Fibroblast of lung (primary cell): ENCODE measurements around the gene APOBEC3H. TPM values are rescaled to one million over a fixed set of nuclear protein-coding genes. Genes with fewer than 3 reads are reported as not detected.

ENCODE experiments used
- DNase-seq, 2 donors: peaks; one replicate each; pipeline versions ENCODE4 v3.0.0 to v3.0.0-alpha.2; 2010; ENCODE audit warnings: low read depth in 2 of 2
- H2AFZ ChIP-seq: 2 replicates; pipeline ENCODE4 v1.5.1; 2012; ENCODE audit warnings: low read length, control low read depth, inconsistent platforms
- H3K27ac ChIP-seq: 2 replicates; pipeline ENCODE4 v1.5.1; 2011; ENCODE audit warnings: low read length, control low read depth; ENCODE audit not compliant: insufficient read depth
- H3K27me3 ChIP-seq: 2 replicates; pipeline ENCODE4 v1.5.1; 2011; ENCODE audit warnings: mild to moderate bottlenecking, low read length; ENCODE audit not compliant: control insufficient read depth, insufficient read depth
- H3K36me3 ChIP-seq: 2 replicates; pipeline ENCODE4 v1.5.1; 2011; ENCODE audit warnings: low read length; ENCODE audit not compliant: control insufficient read depth, insufficient read depth
- H3K4me1 ChIP-seq: 2 replicates; pipeline ENCODE4 v1.5.1; 2011; ENCODE audit warnings: low read length; ENCODE audit not compliant: control insufficient read depth, insufficient read depth; ENCODE audit errors: extremely low read depth
- H3K4me2 ChIP-seq: 2 replicates; pipeline ENCODE4 v1.5.1; 2011; ENCODE audit warnings: low read length, control low read depth; ENCODE audit not compliant: insufficient read depth; ENCODE audit errors: extremely low read depth
- H3K4me3 ChIP-seq, 4 experiments: fragments of 200-600 bp in 1 of 4; sonication (generic) in 1 of 4; replicated peaks in 1 of 4; 2 replicates each; pipeline ENCODE4 v1.5.1; 2011 to 2016; ENCODE audit warnings: low read length in 4 of 4, low read depth in 3 of 4, mild to moderate bottlenecking in 3 of 4, control low read depth in 2 of 4, inconsistent platforms in 1 of 4, mixed read lengths in 1 of 4; ENCODE audit not compliant: insufficient read depth in 1 of 4; ENCODE audit errors: control extremely low read depth in 1 of 4
- H3K79me2 ChIP-seq: 2 replicates; pipeline ENCODE4 v1.5.1; 2012; ENCODE audit warnings: mild to moderate bottlenecking, low read length, inconsistent platforms; ENCODE audit not compliant: control insufficient read depth, insufficient read depth
- H3K9ac ChIP-seq: 2 replicates; pipeline ENCODE4 v1.5.1; 2011; ENCODE audit warnings: mild to moderate bottlenecking, low read length, control low read depth; ENCODE audit not compliant: insufficient read depth
- H3K9me3 ChIP-seq: 2 replicates; pipeline ENCODE4 v1.5.1; 2012; ENCODE audit warnings: low read depth, low read length; ENCODE audit not compliant: control insufficient read depth, insufficient read depth
- H4K20me1 ChIP-seq: 2 replicates; pipeline ENCODE4 v1.5.1; 2011; ENCODE audit warnings: low read length; ENCODE audit not compliant: control insufficient read depth, insufficient read depth; ENCODE audit errors: extremely low read depth
- EZH2 ChIP-seq: IDR thresholded peaks from 2 replicates; pipeline ENCODE4 v1.5.1; 2012; ENCODE audit warnings: low read length, control low read depth, mild to moderate bottlenecking; ENCODE audit errors: missing control alignments
- polyA plus RNA-seq, 2 donors: library from polyadenylated mRNA; depleted of rRNA in 1 of 2; stranded (reverse) in 1 of 2; unstranded in 1 of 2; fragments of >200 nt; gene quantifications; 2 replicates each; pipeline ENCODE4 v1.2.1, GENCODE V29; 2011 to 2012; ENCODE audit warnings: missing spikeins in 1 of 2
- total RNA-seq: library from RNA; depleted of rRNA; stranded (reverse); fragments of >200 nt; gene quantifications from 2 replicates; pipeline ENCODE4 v1.2.1, GENCODE V29; 2014
- TF ChIP-seq, protein P1 (sequence below), 2 donors: IDR thresholded peaks in 1 of 2; conservative IDR thresholded peaks in 1 of 2; 1 replicate in 1 of 2; 2 replicates in 1 of 2; pipeline ENCODE4 v1.5.1; 2011 to 2012; ENCODE audit warnings: low read length in 2 of 2, control low read depth in 1 of 2, inconsistent platforms in 1 of 2, low read depth in 1 of 2, mild to moderate bottlenecking in 1 of 2

APOBEC3H gene
- total and polyA plus RNA-seq, 2 donors (not counting 1 experiment from before 2014, with no cell fraction given) = 0.20 to 1.3 TPM

DNA sequence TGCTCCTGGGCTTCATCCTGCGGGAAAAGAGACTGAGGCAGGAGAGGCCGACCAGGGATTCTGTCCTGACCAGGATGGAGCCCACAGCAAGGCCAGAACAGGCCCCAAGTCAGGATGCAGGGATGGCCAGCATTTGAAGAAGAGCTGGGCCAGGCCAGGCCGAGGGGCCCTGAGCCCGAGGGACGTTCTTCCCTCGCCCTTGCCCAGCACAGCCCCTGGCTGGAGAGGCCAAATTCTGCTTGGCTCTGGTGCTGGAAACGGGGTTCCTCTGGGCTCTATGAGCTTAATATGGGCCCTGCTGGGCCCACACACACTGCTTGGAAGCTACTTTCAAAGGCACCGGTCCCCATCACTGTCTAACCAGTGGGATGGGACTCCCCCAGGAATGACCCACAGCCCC, 12.4 kb upstream of the APOBEC3H start:
- no peak overlapping the region for H3K9ac ChIP-seq
- no peak overlapping the region for H3K4me2 ChIP-seq
- H3K79me2 ChIP-seq = no peaks in the 10 kb centered on the region
- H3K27ac ChIP-seq = no peak overlapping the region
- no peaks in the 10 kb centered on the region for H3K27me3 ChIP-seq
- H3K36me3 ChIP-seq = no peaks in the 10 kb centered on the region
- no peak for TF ChIP-seq EZH2
- TF ChIP-seq, protein P1, sequence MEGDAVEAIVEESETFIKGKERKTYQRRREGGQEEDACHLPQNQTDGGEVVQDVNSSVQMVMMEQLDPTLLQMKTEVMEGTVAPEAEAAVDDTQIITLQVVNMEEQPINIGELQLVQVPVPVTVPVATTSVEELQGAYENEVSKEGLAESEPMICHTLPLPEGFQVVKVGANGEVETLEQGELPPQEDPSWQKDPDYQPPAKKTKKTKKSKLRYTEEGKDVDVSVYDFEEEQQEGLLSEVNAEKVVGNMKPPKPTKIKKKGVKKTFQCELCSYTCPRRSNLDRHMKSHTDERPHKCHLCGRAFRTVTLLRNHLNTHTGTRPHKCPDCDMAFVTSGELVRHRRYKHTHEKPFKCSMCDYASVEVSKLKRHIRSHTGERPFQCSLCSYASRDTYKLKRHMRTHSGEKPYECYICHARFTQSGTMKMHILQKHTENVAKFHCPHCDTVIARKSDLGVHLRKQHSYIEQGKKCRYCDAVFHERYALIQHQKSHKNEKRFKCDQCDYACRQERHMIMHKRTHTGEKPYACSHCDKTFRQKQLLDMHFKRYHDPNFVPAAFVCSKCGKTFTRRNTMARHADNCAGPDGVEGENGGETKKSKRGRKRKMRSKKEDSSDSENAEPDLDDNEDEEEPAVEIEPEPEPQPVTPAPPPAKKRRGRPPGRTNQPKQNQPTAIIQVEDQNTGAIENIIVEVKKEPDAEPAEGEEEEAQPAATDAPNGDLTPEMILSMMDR (conservative IDR thresholded peaks at IDR 0.05 in 1 of 2, IDR thresholded peaks at IDR 0.05 in 1 of 2; ENCODE audit: low read depth in 1 of 2, low read length in 2 of 2) = no peak
- H4K20me1 ChIP-seq = no peaks in the 10 kb centered on the region
- DNase-seq = no peak
- no peak overlapping the region for H2AFZ ChIP-seq
- H3K4me1 ChIP-seq = no peaks in the 10 kb centered on the region
- H3K4me3 ChIP-seq = no peak overlapping the region
- no peaks in the 10 kb centered on the region for H3K9me3 ChIP-seq

DNA sequence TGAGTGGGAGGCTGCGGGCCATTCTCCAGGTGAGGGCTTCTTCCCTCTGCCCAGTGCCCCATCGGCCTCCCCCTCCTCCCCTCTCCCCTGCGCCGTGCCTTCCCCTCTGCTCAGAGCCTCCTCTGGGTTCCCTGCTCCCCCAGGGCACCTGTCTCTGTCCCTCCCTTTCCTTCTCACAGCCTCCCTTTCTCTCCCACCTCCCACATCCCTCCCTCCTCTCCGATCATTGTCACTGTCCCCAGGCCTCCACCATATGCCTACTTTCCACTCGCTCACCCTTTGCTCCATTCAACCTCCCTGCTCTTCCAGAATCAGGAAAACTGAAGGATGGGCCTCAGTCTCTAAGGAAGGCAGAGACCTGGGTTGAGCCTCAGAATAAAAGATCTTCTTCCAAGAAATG, 9.9 kb upstream of the APOBEC3H start:
- no peak overlapping the region for H3K4me3 ChIP-seq

DNA sequence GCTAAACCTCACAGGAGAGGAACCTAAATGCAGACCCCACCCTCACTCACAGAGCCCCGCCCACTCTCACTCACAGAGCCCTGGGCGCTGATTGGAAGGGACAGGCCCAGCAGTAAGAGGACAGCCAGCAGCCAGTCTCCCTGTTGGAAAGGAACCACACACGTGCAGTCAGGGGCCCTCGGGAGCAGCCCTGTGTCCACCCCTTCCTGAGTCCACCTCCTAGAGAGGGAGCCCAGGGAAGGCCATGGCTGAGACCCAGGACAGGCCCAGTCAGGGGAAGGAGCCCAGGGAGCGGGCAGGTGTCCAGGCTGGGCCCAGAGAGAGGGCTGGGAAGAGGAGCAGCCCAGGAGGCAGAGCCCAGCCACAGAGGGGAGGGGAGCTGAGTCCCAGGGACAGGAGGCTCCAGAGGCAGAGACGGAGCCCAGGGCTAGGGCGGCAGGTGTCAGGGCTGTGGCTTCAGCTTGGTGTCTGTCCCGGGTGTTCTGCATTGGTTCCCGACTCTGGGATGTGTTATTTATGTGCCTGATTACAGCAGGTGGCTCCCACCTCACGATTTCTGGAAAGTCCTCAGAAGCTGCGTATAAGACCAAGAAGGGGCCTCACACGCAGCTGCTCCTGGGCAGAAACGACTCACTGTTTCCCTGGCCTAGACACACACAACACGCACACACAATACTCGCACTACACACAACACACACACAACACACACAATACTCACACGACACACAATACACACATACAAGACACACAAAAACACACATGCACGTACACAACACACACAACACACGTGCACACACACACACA, 9.0 kb upstream of the APOBEC3H start:
- H3K27me3 ChIP-seq = peaks cover 4% of the 10 kb centered on the region
- no peaks in the 10 kb centered on the region for H3K4me1 ChIP-seq
- no peaks in the 10 kb centered on the region for H3K9me3 ChIP-seq
- no peak overlapping the region for H3K27ac ChIP-seq
- H3K79me2 ChIP-seq = no peaks in the 10 kb centered on the region
- no peak overlapping the region for H3K9ac ChIP-seq
- no peak overlapping the region for H3K4me2 ChIP-seq
- H3K4me3 ChIP-seq = no peak overlapping the region
- no peak overlapping the region for H2AFZ ChIP-seq
- no peaks in the 10 kb centered on the region for H4K20me1 ChIP-seq
- no peaks in the 10 kb centered on the region for H3K36me3 ChIP-seq
- TF ChIP-seq, protein P1 (conservative IDR thresholded peaks at IDR 0.05 in 1 of 2, IDR thresholded peaks at IDR 0.05 in 1 of 2; ENCODE audit: low read depth in 1 of 2, low read length in 2 of 2) = no peak
- no peak for TF ChIP-seq EZH2
- DNase-seq = no peak

More for the DNA sequence above, 9.9 kb upstream of the APOBEC3H start:
- H4K20me1 ChIP-seq = no peaks in the 10 kb centered on the region
- DNase-seq = no peak
- no peak overlapping the region for H3K9ac ChIP-seq
- no peak for TF ChIP-seq EZH2
- TF ChIP-seq, protein P1 (conservative IDR thresholded peaks at IDR 0.05 in 1 of 2, IDR thresholded peaks at IDR 0.05 in 1 of 2; ENCODE audit: low read depth in 1 of 2, low read length in 2 of 2) = no peak
- H3K36me3 ChIP-seq = no peaks in the 10 kb centered on the region
- no peaks in the 10 kb centered on the region for H3K4me1 ChIP-seq
- no peak overlapping the region for H2AFZ ChIP-seq
- no peak overlapping the region for H3K27ac ChIP-seq
- H3K4me2 ChIP-seq = no peak overlapping the region
- no peaks in the 10 kb centered on the region for H3K79me2 ChIP-seq
- no peaks in the 10 kb centered on the region for H3K9me3 ChIP-seq
- H3K27me3 ChIP-seq = peaks cover 2% of the 10 kb centered on the region
